H9 (cell line): ENCODE measurements around the gene ROCK2. TPM values are rescaled to one million over a fixed set of nuclear protein-coding genes. Genes with fewer than 3 reads are reported as not detected.

Experiments
- DNase-seq: peaks from one replicate; pipeline ENCODE4 v3.0.0-alpha.2; 2017
- H2AFZ ChIP-seq: one replicate; pipeline ENCODE4 v1.6.1; 2013; ENCODE audit warnings: mild to moderate bottlenecking, low read length, control low read depth, moderate library complexity
- H2AK5ac ChIP-seq: 2 replicates; pipeline ENCODE4 v1.6.1; 2013; ENCODE audit warnings: low read length, control low read depth, mixed read lengths; ENCODE audit not compliant: insufficient read length
- H2BK120ac ChIP-seq: one replicate; pipeline ENCODE4 v1.6.1; 2013; ENCODE audit warnings: low read depth, mild to moderate bottlenecking, low read length, control low read depth, inconsistent platforms; ENCODE audit not compliant: poor library complexity, severe bottlenecking
- H2BK12ac ChIP-seq: 2 replicates; pipeline ENCODE4 v1.6.1; 2013; ENCODE audit warnings: low read length, control low read depth, mixed read lengths, low read depth; ENCODE audit not compliant: insufficient read length
- H2BK15ac ChIP-seq: 2 replicates; pipeline ENCODE4 v1.6.1; 2013; ENCODE audit warnings: low read depth, low read length, control low read depth
- H2BK20ac ChIP-seq: one replicate; pipeline ENCODE4 v1.6.1; 2013; ENCODE audit warnings: low read depth, mild to moderate bottlenecking, low read length, control low read depth, inconsistent platforms; ENCODE audit not compliant: poor library complexity, severe bottlenecking
- H2BK5ac ChIP-seq: 2 replicates; pipeline ENCODE4 v1.6.1; 2013; ENCODE audit warnings: low read length, control low read depth, mixed read lengths; ENCODE audit not compliant: insufficient read length
- H3K14ac ChIP-seq: 2 replicates; pipeline ENCODE4 v1.6.1; 2013; ENCODE audit warnings: low read length, control low read depth; ENCODE audit not compliant: insufficient read depth
- H3K18ac ChIP-seq: 2 replicates; pipeline ENCODE4 v1.6.1; 2013; ENCODE audit warnings: low read depth, mild to moderate bottlenecking, mixed read lengths, low read length, control low read depth; ENCODE audit not compliant: insufficient read length
- H3K23ac ChIP-seq: 2 replicates; pipeline ENCODE4 v1.6.1; 2013; ENCODE audit warnings: low read length, control low read depth, mixed read lengths, low read depth; ENCODE audit not compliant: insufficient read length
- H3K23me2 ChIP-seq: 2 replicates; pipeline ENCODE4 v1.6.1; 2013; ENCODE audit warnings: low read depth, mild to moderate bottlenecking, mixed read lengths, low read length, control low read depth; ENCODE audit not compliant: insufficient read length, poor library complexity, severe bottlenecking
- H3K27ac ChIP-seq: 2 replicates; pipeline ENCODE4 v1.5.1; 2013; ENCODE audit warnings: low read length, control low read depth, mixed read lengths, low read depth; ENCODE audit not compliant: insufficient read length
- H3K27me3 ChIP-seq: 2 replicates; pipeline ENCODE4 v1.6.1; 2013; ENCODE audit warnings: low read length, control low read depth, inconsistent platforms; ENCODE audit not compliant: insufficient read depth
- H3K4ac ChIP-seq: 2 replicates; pipeline ENCODE4 v1.6.1; 2013; ENCODE audit warnings: low read depth, mild to moderate bottlenecking, control low read depth, inconsistent platforms, low read length, moderate library complexity
- H3K4me1 ChIP-seq: 2 replicates; pipeline ENCODE4 v1.6.1; 2013; ENCODE audit warnings: low read length, control low read depth, inconsistent platforms; ENCODE audit not compliant: insufficient read depth
- H3K4me2 ChIP-seq: 2 replicates; pipeline ENCODE4 v1.6.1; 2013; ENCODE audit warnings: low read length, control low read depth, mixed read lengths; ENCODE audit not compliant: insufficient read length, insufficient read depth
- H3K56ac ChIP-seq: 2 replicates; pipeline ENCODE4 v1.6.1; 2013; ENCODE audit warnings: low read depth, mild to moderate bottlenecking, mixed read lengths, low read length, control low read depth; ENCODE audit not compliant: insufficient read length
- H3K79me1 ChIP-seq: 2 replicates; pipeline ENCODE4 v1.6.1; 2013; ENCODE audit warnings: low read depth, mild to moderate bottlenecking, moderate library complexity, low read length, control low read depth, inconsistent platforms; ENCODE audit not compliant: insufficient read depth, poor library complexity, severe bottlenecking
- H3K79me2 ChIP-seq: 2 replicates; pipeline ENCODE4 v1.6.1; 2013; ENCODE audit warnings: low read length, control low read depth, inconsistent platforms; ENCODE audit not compliant: insufficient read depth
- H3K9ac ChIP-seq: 2 replicates; pipeline ENCODE4 v1.6.1; 2013; ENCODE audit warnings: low read length, control low read depth, mixed read lengths; ENCODE audit not compliant: insufficient read length; ENCODE audit errors: extremely low read depth
- H3K9me3 ChIP-seq: one replicate; pipeline ENCODE4 v1.6.1; 2013; ENCODE audit warnings: low read depth, low read length, inconsistent platforms; ENCODE audit not compliant: control insufficient read depth
- H3T11ph ChIP-seq: one replicate; pipeline ENCODE4 v1.6.1; 2013; ENCODE audit warnings: mild to moderate bottlenecking, low read length, control low read depth, inconsistent platforms
- H4K20me1 ChIP-seq: one replicate; pipeline ENCODE4 v1.6.1; 2013; ENCODE audit not compliant: control insufficient read depth, insufficient read length, insufficient read depth
- H4K5ac ChIP-seq: 2 replicates; pipeline ENCODE4 v1.6.1; 2013; ENCODE audit warnings: low read depth, mild to moderate bottlenecking, mixed read lengths, low read length, control low read depth; ENCODE audit not compliant: insufficient read length
- H4K8ac ChIP-seq: replicated peaks from 2 replicates; pipeline ENCODE4 v1.6.1; 2013; ENCODE audit warnings: low read length, control low read depth, mixed read lengths, low read depth; ENCODE audit not compliant: insufficient read length
- H4K91ac ChIP-seq: 2 replicates; pipeline ENCODE4 v1.6.1; 2013; ENCODE audit warnings: low read depth, mild to moderate bottlenecking, moderate library complexity, mixed read lengths, low read length, control low read depth; ENCODE audit not compliant: insufficient read length
- H3K27ac Mint-ChIP-seq, 3 experiments: 2 replicates in 2 of 3; 3 replicates in 1 of 3; pipeline ENCODE4 v1.8.0; 2020 to 2021; ENCODE audit warnings: mixed read lengths in 3 of 3, mild to moderate bottlenecking in 1 of 3, moderate library complexity in 1 of 3
- H3K27me3 Mint-ChIP-seq: 2 replicates; pipeline ENCODE4 v1.8.0; 2021; ENCODE audit warnings: low read depth, mild to moderate bottlenecking, moderate library complexity, mixed read lengths
- H3K36me3 Mint-ChIP-seq, 3 experiments: 2 replicates in 2 of 3; 3 replicates in 1 of 3; pipeline ENCODE4 v1.8.0; 2020 to 2021; ENCODE audit warnings: low read depth in 3 of 3, mixed read lengths in 3 of 3; ENCODE audit not compliant: insufficient read depth in 1 of 3
- H3K4me1 Mint-ChIP-seq, 2 experiments: 2 replicates each; pipeline ENCODE4 v1.8.0; 2020; ENCODE audit warnings: mixed read lengths in 2 of 2
- H3K4me3 Mint-ChIP-seq, 2 experiments: 2 replicates in 1 of 2; 3 replicates in 1 of 2; pipeline ENCODE4 v1.8.0; 2020 to 2021; ENCODE audit warnings: mild to moderate bottlenecking in 2 of 2, mixed read lengths in 2 of 2, moderate library complexity in 1 of 2
- H3K9me3 Mint-ChIP-seq, 2 experiments: 2 replicates in 1 of 2; 3 replicates in 1 of 2; pipeline ENCODE4 v1.8.0; 2020; ENCODE audit warnings: mild to moderate bottlenecking in 2 of 2, mixed read lengths in 2 of 2, moderate library complexity in 1 of 2
- WGBS: extraction: QIAGEN DNeasy Blood & Tissue Kit; methylation state at CpG from one replicate; pipeline ENCODE4 v1.1.7; 2013; ENCODE audit warnings: missing lambda C conversion rate, low lambda C conversion rate, mixed read lengths; ENCODE audit not compliant: insufficient read length; ENCODE audit errors: extremely low coverage; 5-methylcytosine and 5-hydroxymethylcytosine counted together
- total RNA-seq: library from RNA; stranded (reverse); gene quantifications from 2 replicates; pipeline ENCODE4 v1.2.1, GENCODE V29; 2021
- TF ChIP-seq, protein P1 (sequence below): fragments of 200-600 bp; sonication (generic); conservative IDR thresholded peaks from 3 replicates; pipeline ENCODE4 v1.8.0; 2021; ENCODE audit warnings: antibody characterized with exemption, mild to moderate bottlenecking

ROCK2 gene
- total RNA-seq, 1 experiment from 2014 or later, result 33.2 TPM

DNA sequence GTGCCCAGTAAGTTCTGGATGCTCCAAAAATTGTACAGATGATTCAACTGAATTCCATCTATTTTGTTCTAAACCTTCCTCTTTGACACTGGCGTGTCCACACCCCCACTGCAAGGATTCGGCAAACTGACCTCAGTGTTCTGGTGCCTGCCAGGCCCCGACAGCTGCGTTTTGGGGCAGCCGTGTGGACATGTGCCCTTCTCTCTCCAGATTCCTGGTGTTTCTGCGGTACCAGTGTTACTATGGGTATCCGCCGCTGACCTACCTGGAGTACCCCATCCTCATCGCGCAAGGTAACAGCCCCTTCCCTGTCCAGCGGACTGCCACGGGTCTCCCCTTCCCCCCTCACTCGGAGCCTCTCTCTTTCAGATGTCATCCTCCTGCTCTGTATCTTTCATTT lies 184.2 kb downstream of the ROCK2 start:
- H3K79me1 ChIP-seq, result no peaks in the 10 kb centered on the region
- H3K36me3 Mint-ChIP-seq, result no peaks in the 10 kb centered on the region; a peak in 1 of 7 replicates

More for the DNA sequence above, 184.2 kb downstream of the ROCK2 start:
- H2BK12ac ChIP-seq, result no peak overlapping the region
- no peak overlapping the region for H3K4me2 ChIP-seq
- no peaks in the 10 kb centered on the region for H3K23me2 ChIP-seq
- no peak overlapping the region for H2AFZ ChIP-seq
- Mint-ChIP-seq H3K4me1 (peaks cover 7 to 21% of the 10 kb centered on the region in 2 experiments), H3K4me3 (no peak overlapping the region), H3K27ac (no peak overlapping the region), H3K9me3 (no peaks in the 10 kb centered on the region), H3K27me3 (peaks cover 7% of the 10 kb centered on the region)
- no peaks in the 10 kb centered on the region for H3K4me1 ChIP-seq
- H3K27me3 ChIP-seq, result no peaks in the 10 kb centered on the region
- H2BK15ac ChIP-seq, result no peak overlapping the region
- H3K79me2 ChIP-seq, result no peaks in the 10 kb centered on the region
- H2BK20ac ChIP-seq, result no peak overlapping the region
- H3K9me3 ChIP-seq, result no peaks in the 10 kb centered on the region
- no peak overlapping the region for H3K9ac ChIP-seq
- WGBS, result no CpG with 5 or more reads among the region's 13 CpGs
- TF ChIP-seq, protein P1, sequence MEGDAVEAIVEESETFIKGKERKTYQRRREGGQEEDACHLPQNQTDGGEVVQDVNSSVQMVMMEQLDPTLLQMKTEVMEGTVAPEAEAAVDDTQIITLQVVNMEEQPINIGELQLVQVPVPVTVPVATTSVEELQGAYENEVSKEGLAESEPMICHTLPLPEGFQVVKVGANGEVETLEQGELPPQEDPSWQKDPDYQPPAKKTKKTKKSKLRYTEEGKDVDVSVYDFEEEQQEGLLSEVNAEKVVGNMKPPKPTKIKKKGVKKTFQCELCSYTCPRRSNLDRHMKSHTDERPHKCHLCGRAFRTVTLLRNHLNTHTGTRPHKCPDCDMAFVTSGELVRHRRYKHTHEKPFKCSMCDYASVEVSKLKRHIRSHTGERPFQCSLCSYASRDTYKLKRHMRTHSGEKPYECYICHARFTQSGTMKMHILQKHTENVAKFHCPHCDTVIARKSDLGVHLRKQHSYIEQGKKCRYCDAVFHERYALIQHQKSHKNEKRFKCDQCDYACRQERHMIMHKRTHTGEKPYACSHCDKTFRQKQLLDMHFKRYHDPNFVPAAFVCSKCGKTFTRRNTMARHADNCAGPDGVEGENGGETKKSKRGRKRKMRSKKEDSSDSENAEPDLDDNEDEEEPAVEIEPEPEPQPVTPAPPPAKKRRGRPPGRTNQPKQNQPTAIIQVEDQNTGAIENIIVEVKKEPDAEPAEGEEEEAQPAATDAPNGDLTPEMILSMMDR, result no peak
- no peak overlapping the region for H3K56ac ChIP-seq
- no peak overlapping the region for H4K91ac ChIP-seq
- H4K5ac ChIP-seq, result no peak overlapping the region
- no peak overlapping the region for H3T11ph ChIP-seq
- no peak overlapping the region for H3K27ac ChIP-seq
- no peaks in the 10 kb centered on the region for H4K20me1 ChIP-seq
- no peak overlapping the region for H2BK5ac ChIP-seq
- H3K18ac ChIP-seq, result no peak overlapping the region
- H4K8ac ChIP-seq, result no peak overlapping the region
- no peak overlapping the region for H2BK120ac ChIP-seq
- no peak overlapping the region for H3K14ac ChIP-seq
- no peak overlapping the region for H2AK5ac ChIP-seq
- no peak for DNase-seq
- H3K4ac ChIP-seq, result no peak overlapping the region
- H3K23ac ChIP-seq, result no peak overlapping the region
